Caco-2 (cell line): ENCODE results near the gene POLDIP2. TPM values are rescaled to one million over a fixed set of nuclear protein-coding genes. Genes with fewer than 3 reads are reported as not detected.

Experiments used
- BruUV-seq: library from RNA; stranded (reverse); fragments of 400-500 nt; replicated peaks from 2 replicates; lab custom pipeline; 2021; lab: Mats Ljungman, UMichigan
- CTCF ChIA-PET: fragments of 300-600 bp; sonication (Branson Sonifier 250); formaldehyde crosslinking; loops from one replicate; lab custom pipeline; 2022; ENCODE audit warnings: antibody characterized with exemption; lab: Charles Lee
- POLR2A ChIA-PET: fragments of 300-600 bp; sonication (Branson Sonifier 250); formaldehyde crosslinking; loops from one replicate; lab custom pipeline; 2022; ENCODE audit warnings: antibody characterized with exemption; lab: Charles Lee
- DNase-seq, 2 experiments: peaks; one replicate each; pipeline versions ENCODE4 v3.0.0 to v3.0.0-alpha.2; 2020 to 2022
- H3K27me3 ChIP-seq: replicated peaks from 2 replicates; pipeline ENCODE4 v1.6.0; 2011; ENCODE audit warnings: low read length; ENCODE audit not compliant: control insufficient read depth, insufficient read depth
- H3K36me3 ChIP-seq: 2 replicates; pipeline ENCODE4 v1.5.1; 2011; ENCODE audit warnings: low read length; ENCODE audit not compliant: control insufficient read depth, insufficient read depth
- H3K4me1 ChIP-seq: fragments of 250-450 bp; sonication (Bioruptor Pico); 2 replicates; pipeline ENCODE4 v1.5.1; 2020; ENCODE audit warnings: mild to moderate bottlenecking
- H3K4me3 ChIP-seq: 2 replicates; pipeline ENCODE4 v1.5.1; 2011; ENCODE audit warnings: low read depth, mild to moderate bottlenecking, control low read depth, low read length
- H3K9me3 ChIP-seq: fragments of 250-450 bp; sonication (Bioruptor Pico); 2 replicates; pipeline ENCODE4 v1.5.1; 2020; ENCODE audit warnings: mild to moderate bottlenecking, moderate library complexity
- H3K27ac Mint-ChIP-seq: one replicate; pipeline ENCODE4 v1.8.0; 2022; ENCODE audit warnings: mixed read lengths; ENCODE audit not compliant: unreplicated experiment
- H3K27me3 Mint-ChIP-seq: one replicate; pipeline ENCODE4 v1.8.0; 2022; ENCODE audit warnings: mixed read lengths; ENCODE audit not compliant: insufficient read depth, unreplicated experiment
- H3K36me3 Mint-ChIP-seq: one replicate; pipeline ENCODE4 v1.8.0; 2022; ENCODE audit warnings: mild to moderate bottlenecking, mixed read lengths; ENCODE audit not compliant: insufficient read depth, unreplicated experiment
- H3K4me1 Mint-ChIP-seq: one replicate; pipeline ENCODE4 v1.8.0; 2022; ENCODE audit warnings: low read depth, mixed read lengths; ENCODE audit not compliant: unreplicated experiment
- H3K4me3 Mint-ChIP-seq: one replicate; pipeline ENCODE4 v1.8.0; 2022; ENCODE audit warnings: mild to moderate bottlenecking, moderate library complexity, mixed read lengths; ENCODE audit not compliant: unreplicated experiment
- H3K9me3 Mint-ChIP-seq: one replicate; pipeline ENCODE4 v1.8.0; 2022; ENCODE audit warnings: mixed read lengths; ENCODE audit not compliant: unreplicated experiment
- CTCF ChIP-seq, 2 experiments: fragments of 200-600 bp in 1 of 2; IDR thresholded peaks; 1 replicate in 1 of 2; 2 replicates in 1 of 2; pipeline versions ENCODE4 v1.5.1 to v1.8.0; 2011 to 2022; ENCODE audit warnings: antibody characterized with exemption in 1 of 2, control low read depth in 1 of 2, inconsistent platforms in 1 of 2, low read depth in 1 of 2, low read length in 1 of 2, mild to moderate bottlenecking in 1 of 2, moderate library complexity in 1 of 2; ENCODE audit not compliant: insufficient read depth in 1 of 2, severe bottlenecking in 1 of 2, unreplicated experiment in 1 of 2
- intact Hi-C: fragments of 100-400 bp; cut with micrococcal nuclease; formaldehyde crosslinking; loops from one replicate; pipeline ENCODE4 v1.10.0; 2022; ENCODE audit not compliant: unreplicated experiment
- total RNA-seq: library from RNA; stranded (reverse); gene quantifications from 2 replicates; pipeline ENCODE4 v1.2.3, GENCODE V29; 2022

Gene POLDIP2
- total RNA-seq, 1 experiment from 2014 or later, result 257 TPM

GRCh38 chr17:28335201-28335958, 21.9 kb downstream of the POLDIP2 start, which contains the start of the genes IFT20 and TNFAIP1:
Gene IFT20 (minus strand): TSS chr17:28335472. CDS start chr17:28331985, 3,487 bp downstream.
Gene TNFAIP1 (plus strand): TSS chr17:28335761. CDS start chr17:28339522, 3,761 bp downstream.
- no TSS peak for BruUV-seq
- Mint-ChIP-seq H3K27me3 (no peaks in the 10 kb centered on the region), H3K36me3 (peaks cover 77% of the 10 kb centered on the region), H3K4me3 (peak within 1 kb of the TSS; percentile 97), H3K27ac (peak within 1 kb of the TSS; percentile 98), H3K9me3 (no peaks in the 10 kb centered on the region), H3K4me1 (peaks cover 33% of the 10 kb centered on the region)
- no peaks in the 10 kb centered on the region for H3K9me3 ChIP-seq
- peak within 1 kb of the TSS; percentile 86 for H3K4me3 ChIP-seq
- DNase-seq, result peak; percentile 100
- H3K4me1 ChIP-seq, result peaks cover 27% of the 10 kb centered on the region
- no peaks in the 10 kb centered on the region for H3K27me3 ChIP-seq
- intact Hi-C loops, result loop anchor here (1.0 to 10.0 kb wide), 6 partner anchors 15 to 293 kb away; partner anchors contain the start of genes ALDOC, NLK, PIGS and POLDIP2
- ChIA-PET CTCF (interaction anchor here (0.6 to 3.0 kb wide), 32 partner anchors 8 to 533 kb away, joined by 3 to 44 read pairs (median 6); partner anchors contain the start of genes PIGS, POLDIP2, SARM1 and TMEM97), POLR2A (interaction anchor here (0.6 to 3.0 kb wide), 37 partner anchors 9 to 626 kb away, joined by 3 to 139 read pairs (median 7); partner anchors contain the start of genes ALDOC, PHF12, POLDIP2 and RPL23A)
- no peak for TF ChIP-seq CTCF (IDR thresholded peaks at IDR 0.05; ENCODE audit: insufficient read depth in 1 of 2, low read depth in 1 of 2, low read length in 1 of 2, severe bottlenecking in 1 of 2, unreplicated experiment in 1 of 2)
- peaks cover 7% of the 10 kb centered on the region for H3K36me3 ChIP-seq

- H3K27me3 Mint-ChIP-seq, result no peaks in the 10 kb centered on the region
- H3K27ac Mint-ChIP-seq, result peak overlapping the region; percentile 98
- BruUV-seq, result TSS peak; percentile 20
- ChIA-PET CTCF (interaction anchor here (0.8 to 3.0 kb wide), 21 partner anchors 9 to 312 kb away, joined by 3 to 44 read pairs (median 8); partner anchors contain the start of genes PIGS, POLDIP2, SARM1 and TMEM97), POLR2A (interaction anchor here (0.9 to 3.0 kb wide), 23 partner anchors 9 to 617 kb away, joined by 3 to 139 read pairs (median 10); partner anchors contain the start of genes PHF12, POLDIP2, RPL23A and SARM1)
- H3K36me3 Mint-ChIP-seq, result peaks cover 77% of the 10 kb centered on the region
- Histone ChIP-seq H3K36me3 (peaks cover 7% of the 10 kb centered on the region), H3K4me3 (peak overlapping the region; percentile 86), H3K9me3 (no peaks in the 10 kb centered on the region), H3K27me3 (no peaks in the 10 kb centered on the region), H3K4me1 (peaks cover 27% of the 10 kb centered on the region)
- H3K9me3 Mint-ChIP-seq, result no peaks in the 10 kb centered on the region
- DNase-seq, result no peak
- intact Hi-C loops, result loop anchor here (1.0 to 10.0 kb wide), 6 partner anchors 14 to 292 kb away; partner anchors contain the start of genes ALDOC, NLK, PIGS and POLDIP2
- no peak for TF ChIP-seq CTCF (IDR thresholded peaks at IDR 0.05; ENCODE audit: insufficient read depth in 1 of 2, low read depth in 1 of 2, low read length in 1 of 2, severe bottlenecking in 1 of 2, unreplicated experiment in 1 of 2)
- H3K4me3 Mint-ChIP-seq, result peak overlapping the region; percentile 97
- H3K4me1 Mint-ChIP-seq, result peaks cover 33% of the 10 kb centered on the region
Measured at GRCh38 chr17:28334666-28335200, 22.6 kb downstream of the POLDIP2 start.
